Ectodermal cell (in vitro differentiated cells): ENCODE data around the gene LRPPRC.

Experiments
- H3K27ac ChIP-seq: 2 replicates; pipeline ENCODE4 v1.7.0; 2013; ENCODE audit warnings: mild to moderate bottlenecking, low read depth, low read length; ENCODE audit not compliant: insufficient read depth, poor library complexity, severe bottlenecking
- H3K27me3 ChIP-seq: 2 replicates; pipeline ENCODE4 v1.7.0; 2013; ENCODE audit warnings: mild to moderate bottlenecking, low read length; ENCODE audit not compliant: insufficient read depth, control insufficient read depth, poor library complexity, severe bottlenecking
- H3K36me3 ChIP-seq: one replicate; pipeline ENCODE4 v1.7.0; 2013; ENCODE audit warnings: low read length; ENCODE audit not compliant: control insufficient read depth, insufficient read depth
- H3K4me1 ChIP-seq: one replicate; pipeline ENCODE4 v1.7.0; 2013; ENCODE audit warnings: low read length; ENCODE audit not compliant: control insufficient read depth, insufficient read depth
- H3K4me3 ChIP-seq: 2 replicates; pipeline ENCODE4 v1.7.0; 2013; ENCODE audit warnings: low read depth, low read length, control low read depth; ENCODE audit not compliant: insufficient read depth
- H3K9me3 ChIP-seq: 2 replicates; pipeline ENCODE4 v1.7.0; 2013; ENCODE audit warnings: mild to moderate bottlenecking, low read length, moderate library complexity; ENCODE audit not compliant: control insufficient read depth
- WGBS, 2 experiments: methylation state at CpG; one replicate each; pipeline ENCODE4 v1.1.7; 2013; ENCODE audit warnings: missing lambda C conversion rate in 2 of 2; 5-methylcytosine and 5-hydroxymethylcytosine counted together

LRPPRC gene

GRCh38 chr2:43879261-43879660 lies 116.5 kb downstream of the LRPPRC start:
- H3K27me3 ChIP-seq: no peaks in the 10 kb centered on the region
- no peaks in the 10 kb centered on the region for H3K36me3 ChIP-seq
- H3K27ac ChIP-seq: no peak overlapping the region
- no peaks in the 10 kb centered on the region for H3K4me1 ChIP-seq
- no peak overlapping the region for H3K4me3 ChIP-seq
- 78 to 82% methylated on average over 5 of the region's 5 CpGs for WGBS, 2 experiments
- H3K9me3 ChIP-seq: no peaks in the 10 kb centered on the region

GRCh38 chr2:43877782-43878464 lies 117.9 kb downstream of the LRPPRC start:
- no peaks in the 10 kb centered on the region for H3K27me3 ChIP-seq
- no peaks in the 10 kb centered on the region for H3K9me3 ChIP-seq
- H3K4me1 ChIP-seq: no peaks in the 10 kb centered on the region
- 49 to 52% methylated on average over 16 of the region's 16 CpGs for WGBS, 2 experiments
- no peak overlapping the region for H3K27ac ChIP-seq
- H3K36me3 ChIP-seq: no peaks in the 10 kb centered on the region
- H3K4me3 ChIP-seq: no peak overlapping the region

DNA sequence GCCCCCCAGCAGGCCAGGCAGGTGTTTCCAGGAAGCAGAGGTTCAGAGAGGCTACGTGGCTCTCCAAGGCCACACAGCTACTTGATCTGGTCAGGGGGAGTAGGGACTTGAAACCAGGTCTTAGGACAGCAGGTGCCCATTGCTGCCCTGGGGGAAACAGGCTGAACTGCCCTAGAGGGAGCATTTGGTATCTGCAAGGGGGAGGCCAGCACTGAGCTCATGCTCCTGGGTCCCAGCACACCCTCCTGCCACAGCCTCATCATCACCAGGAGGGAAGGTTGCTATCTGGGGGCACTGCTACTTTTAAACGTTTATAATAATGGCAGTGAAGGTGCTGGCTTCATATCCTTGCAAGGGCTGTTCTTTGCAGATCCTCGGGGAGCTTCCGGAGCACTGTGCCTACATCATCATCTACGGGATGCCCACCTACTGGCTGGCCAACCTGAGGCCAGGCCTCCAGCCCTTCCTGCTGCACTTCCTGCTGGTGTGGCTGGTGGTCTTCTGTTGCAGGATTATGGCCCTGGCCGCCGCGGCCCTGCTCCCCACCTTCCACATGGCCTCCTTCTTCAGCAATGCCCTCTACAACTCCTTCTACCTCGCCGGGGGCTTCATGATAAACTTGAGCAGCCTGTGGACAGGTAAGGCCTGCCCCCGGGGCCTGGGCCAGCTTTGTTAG lies 120.9 kb downstream of the LRPPRC start:
- Histone ChIP-seq H3K9me3 (no peaks in the 10 kb centered on the region), H3K27ac (no peak overlapping the region), H3K4me3 (no peak overlapping the region), H3K4me1 (no peaks in the 10 kb centered on the region), H3K27me3 (no peaks in the 10 kb centered on the region), H3K36me3 (no peaks in the 10 kb centered on the region)
- WGBS, 2 experiments: 92 to 93% methylated on average over 11 of the region's 11 CpGs

- H3K27me3 ChIP-seq: no peaks in the 10 kb centered on the region
- WGBS, 2 experiments: 90 to 96% methylated on average over 11 to 12 of the region's 12 CpGs
- H3K4me1 ChIP-seq: no peaks in the 10 kb centered on the region
- H3K4me3 ChIP-seq: no peak overlapping the region
- no peak overlapping the region for H3K27ac ChIP-seq
- no peaks in the 10 kb centered on the region for H3K36me3 ChIP-seq
- no peaks in the 10 kb centered on the region for H3K9me3 ChIP-seq
These were observed 123.6 kb downstream of the LRPPRC start for GRCh38 chr2:43872151-43872550.

- H3K27me3 ChIP-seq: peaks cover 7% of the 10 kb centered on the region
- H3K4me1 ChIP-seq: no peaks in the 10 kb centered on the region
- no peak overlapping the region for H3K4me3 ChIP-seq
- H3K9me3 ChIP-seq: no peaks in the 10 kb centered on the region
- H3K27ac ChIP-seq: no peak overlapping the region
- 89 to 90% methylated on average over 2 of the region's 2 CpGs for WGBS, 2 experiments
- no peaks in the 10 kb centered on the region for H3K36me3 ChIP-seq
These were observed 140.5 kb downstream of the LRPPRC start for GRCh38 chr2:43855292-43855691.

DNA sequence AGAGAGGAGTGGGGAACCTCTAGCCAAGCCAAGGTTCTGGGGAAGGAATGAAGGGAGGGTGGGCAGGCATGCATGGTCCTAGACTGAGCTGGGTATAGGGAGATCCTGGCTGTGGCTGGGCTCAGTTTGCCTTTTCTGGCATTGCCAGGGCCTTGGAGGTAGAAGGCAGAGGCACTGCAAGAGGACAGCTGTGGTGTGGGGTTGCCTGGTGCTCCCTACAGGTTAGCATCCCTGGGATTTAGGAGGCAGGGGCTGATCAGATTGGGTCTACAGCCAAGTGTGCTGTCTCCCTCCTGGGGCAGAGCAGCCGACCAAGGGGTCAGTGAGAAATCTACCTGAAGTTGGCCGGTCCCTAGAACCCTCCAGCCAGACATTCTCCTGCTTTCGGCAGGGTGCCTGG lies 141.1 kb downstream of the LRPPRC start:
- 89 to 91% methylated on average over 3 of the region's 3 CpGs for WGBS, 2 experiments
- H3K27ac ChIP-seq: no peak overlapping the region
- H3K36me3 ChIP-seq: no peaks in the 10 kb centered on the region
- H3K27me3 ChIP-seq: peaks cover 7% of the 10 kb centered on the region
- H3K4me1 ChIP-seq: no peaks in the 10 kb centered on the region
- no peaks in the 10 kb centered on the region for H3K9me3 ChIP-seq
- H3K4me3 ChIP-seq: no peak overlapping the region

- H3K4me1 ChIP-seq: no peaks in the 10 kb centered on the region
- H3K9me3 ChIP-seq: no peaks in the 10 kb centered on the region
- no peaks in the 10 kb centered on the region for H3K27me3 ChIP-seq
- H3K36me3 ChIP-seq: no peaks in the 10 kb centered on the region
- H3K4me3 ChIP-seq: no peak overlapping the region
- 89 to 92% methylated on average over 10 of the region's 10 CpGs for WGBS, 2 experiments
- H3K27ac ChIP-seq: no peak overlapping the region
These were observed 142.4 kb downstream of the LRPPRC start for GRCh38 chr2:43853141-43854081.

DNA sequence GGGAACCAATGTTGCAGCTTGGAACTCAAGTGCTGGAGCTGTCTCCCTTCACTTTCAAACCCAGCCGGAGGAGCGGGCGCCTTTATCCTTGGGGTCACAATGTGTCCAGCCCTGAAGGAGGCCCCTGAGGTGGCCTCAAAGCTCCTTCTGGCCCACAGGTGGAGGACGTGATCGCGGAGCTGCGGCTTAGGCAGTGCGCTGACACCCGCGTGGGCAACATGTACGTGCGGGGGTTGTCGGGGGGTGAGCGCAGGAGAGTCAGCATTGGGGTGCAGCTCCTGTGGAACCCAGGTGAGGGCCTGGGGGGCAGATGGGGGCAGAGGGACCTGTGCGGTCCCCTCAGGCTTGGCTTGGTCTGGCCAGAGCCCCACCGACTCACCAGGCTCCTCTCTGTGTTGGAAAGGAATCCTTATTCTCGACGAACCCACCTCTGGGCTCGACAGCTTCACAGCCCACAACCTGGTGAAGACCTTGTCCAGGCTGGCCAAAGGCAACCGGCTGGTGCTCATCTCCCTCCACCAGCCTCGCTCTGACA lies 143.5 kb downstream of the LRPPRC start:
- H3K27me3 ChIP-seq: no peaks in the 10 kb centered on the region
- H3K9me3 ChIP-seq: no peaks in the 10 kb centered on the region
- no peak overlapping the region for H3K27ac ChIP-seq
- no peaks in the 10 kb centered on the region for H3K4me1 ChIP-seq
- no peaks in the 10 kb centered on the region for H3K36me3 ChIP-seq
- 93 to 94% methylated on average over 21 of the region's 21 CpGs for WGBS, 2 experiments
- H3K4me3 ChIP-seq: no peak overlapping the region

DNA sequence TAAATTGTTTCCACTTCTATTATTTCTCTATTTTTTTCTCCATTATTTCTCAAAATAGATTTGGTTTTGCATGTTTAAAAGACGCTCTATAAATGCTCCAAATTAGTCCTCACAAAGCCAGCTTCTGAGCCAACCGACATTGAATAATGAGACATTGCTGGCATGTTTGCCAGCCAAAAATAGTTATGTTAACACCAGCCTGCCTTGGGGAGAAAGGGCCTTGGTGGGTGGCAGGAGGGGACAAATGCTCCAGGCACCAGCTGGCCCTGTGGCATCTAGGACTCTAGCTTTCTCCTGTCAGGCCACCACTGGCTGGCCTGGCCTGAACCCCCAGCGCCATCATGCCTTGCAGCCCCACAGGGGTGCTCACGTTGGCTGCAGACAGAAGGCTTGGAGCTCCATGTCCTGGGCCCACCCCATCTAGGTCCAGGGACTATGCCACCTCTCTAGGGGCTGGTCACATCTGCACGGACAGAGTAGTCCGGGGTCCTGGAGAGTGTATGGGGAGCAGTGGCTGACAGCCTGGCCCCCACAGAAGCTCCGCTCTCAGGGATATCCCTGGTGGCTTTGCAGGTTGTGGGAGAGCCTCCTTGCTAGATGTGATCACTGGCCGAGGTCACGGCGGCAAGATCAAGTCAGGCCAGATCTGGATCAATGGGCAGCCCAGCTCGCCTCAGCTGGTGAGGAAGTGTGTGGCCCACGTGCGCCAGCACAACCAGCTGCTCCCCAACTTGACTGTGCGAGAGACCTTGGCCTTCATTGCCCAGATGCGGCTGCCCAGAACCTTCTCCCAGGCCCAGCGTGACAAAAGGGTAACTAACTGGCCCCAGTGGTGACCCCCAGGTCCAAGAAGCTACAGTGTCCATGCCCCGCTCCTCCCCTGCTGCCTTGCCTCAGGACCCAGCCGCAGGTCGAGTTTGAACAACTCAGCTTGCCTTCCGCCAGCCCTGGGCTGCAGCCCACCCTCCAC lies 144.5 kb downstream of the LRPPRC start:
- Histone ChIP-seq H3K36me3 (no peaks in the 10 kb centered on the region), H3K4me1 (no peaks in the 10 kb centered on the region), H3K9me3 (no peaks in the 10 kb centered on the region), H3K4me3 (no peak overlapping the region), H3K27me3 (no peaks in the 10 kb centered on the region), H3K27ac (no peak overlapping the region)
- 93 to 96% methylated on average over 20 of the region's 20 CpGs for WGBS, 2 experiments
